Astrocyte of the spinal cord (primary cell): ENCODE measurements around the gene TMC2.

Experiments
- DNase-seq: peaks from one replicate; pipeline ENCODE4 v3.0.0; 2011; ENCODE audit warnings: low read depth, low spot score
- H3K4me3 ChIP-seq: 2 replicates; pipeline ENCODE4 v1.5.1; 2011; ENCODE audit warnings: low read depth, mild to moderate bottlenecking, low read length, moderate library complexity
- CTCF ChIP-seq: IDR thresholded peaks from 2 replicates; pipeline ENCODE4 v1.5.1; 2012; ENCODE audit warnings: low read depth, mild to moderate bottlenecking, low read length, inconsistent platforms
- in situ Hi-C: cut with HindIII; loops from 2 replicates; pipeline ENCODE4 v1.10.0; 2017; ENCODE audit warnings: low sequenced_read_pairs

TMC2 gene

DNA sequence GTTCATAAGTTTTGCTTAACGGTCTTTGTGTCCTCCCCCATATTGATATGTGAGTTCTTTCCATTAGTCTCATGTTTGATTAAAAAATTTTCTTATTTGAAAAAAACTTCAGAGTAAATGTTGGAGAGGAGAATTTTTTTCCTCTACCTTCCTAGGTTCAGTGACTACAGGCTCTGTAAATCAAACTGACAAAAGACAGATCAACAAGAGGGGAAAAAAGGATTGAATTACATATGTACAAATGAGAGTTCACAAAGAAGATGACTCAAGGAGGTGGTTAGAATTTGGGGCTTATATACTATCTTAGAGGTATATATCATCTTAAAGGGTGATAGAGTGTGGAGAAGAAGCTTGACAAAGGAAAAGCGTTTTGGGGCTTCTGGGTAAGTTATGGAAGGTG lies 5.6 kb downstream of the TMC2 start:
- in situ Hi-C loops, result no loop called here
- no peak for DNase-seq
- no peak overlapping the region for H3K4me3 ChIP-seq
- TF ChIP-seq CTCF, result no peak

DNA sequence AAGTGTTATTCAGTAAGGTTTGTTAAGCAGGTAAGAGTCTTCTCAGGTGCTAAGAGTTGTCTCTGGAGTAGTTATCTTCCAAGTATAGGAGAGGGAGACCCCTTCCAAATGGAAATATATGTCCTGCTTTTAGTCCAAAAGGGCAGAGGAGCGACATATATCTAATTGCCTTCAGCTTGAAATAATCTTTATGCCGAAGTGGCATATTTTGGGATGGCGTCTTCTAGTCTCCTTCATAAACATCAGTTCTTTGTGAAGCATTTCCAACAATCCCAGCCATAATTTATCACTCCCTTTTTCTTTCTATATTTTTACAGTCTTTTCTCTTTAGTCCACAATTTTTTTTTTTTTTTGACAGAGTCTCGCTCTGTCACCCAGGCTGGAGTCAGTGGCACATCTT lies 6.0 kb downstream of the TMC2 start:
- H3K4me3 ChIP-seq, result no peak overlapping the region
- in situ Hi-C loops, result no loop called here
- TF ChIP-seq CTCF, result no peak
- DNase-seq, result no peak

DNA sequence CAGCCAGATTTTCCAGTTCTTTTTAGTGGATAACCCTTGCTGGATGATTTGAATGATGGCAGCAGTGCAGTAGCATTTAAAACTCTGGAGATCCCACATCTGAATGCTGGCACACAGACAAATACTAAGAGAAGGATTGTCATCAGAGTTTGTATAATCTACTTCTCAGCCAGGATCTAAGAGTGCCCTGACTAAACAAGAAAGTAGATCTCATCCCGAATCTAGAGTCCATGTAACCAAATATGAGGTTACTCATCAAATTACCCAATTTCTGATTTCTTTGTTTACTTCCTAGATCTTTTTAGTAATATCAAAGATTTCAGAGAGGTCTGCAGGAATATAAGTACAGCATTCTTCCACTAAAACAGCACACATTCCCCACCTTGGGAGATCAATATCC lies 7.8 kb downstream of the TMC2 start:
- no peak for DNase-seq
- no peak overlapping the region for H3K4me3 ChIP-seq
- in situ Hi-C loops, result no loop called here
- TF ChIP-seq CTCF, result no peak

- no peak overlapping the region for H3K4me3 ChIP-seq
- no peak for DNase-seq
- no peak for TF ChIP-seq CTCF
- in situ Hi-C loops, result no loop called here
Measured at GRCh38 chr20:2545594-2545993, 9.2 kb downstream of the TMC2 start.

DNA sequence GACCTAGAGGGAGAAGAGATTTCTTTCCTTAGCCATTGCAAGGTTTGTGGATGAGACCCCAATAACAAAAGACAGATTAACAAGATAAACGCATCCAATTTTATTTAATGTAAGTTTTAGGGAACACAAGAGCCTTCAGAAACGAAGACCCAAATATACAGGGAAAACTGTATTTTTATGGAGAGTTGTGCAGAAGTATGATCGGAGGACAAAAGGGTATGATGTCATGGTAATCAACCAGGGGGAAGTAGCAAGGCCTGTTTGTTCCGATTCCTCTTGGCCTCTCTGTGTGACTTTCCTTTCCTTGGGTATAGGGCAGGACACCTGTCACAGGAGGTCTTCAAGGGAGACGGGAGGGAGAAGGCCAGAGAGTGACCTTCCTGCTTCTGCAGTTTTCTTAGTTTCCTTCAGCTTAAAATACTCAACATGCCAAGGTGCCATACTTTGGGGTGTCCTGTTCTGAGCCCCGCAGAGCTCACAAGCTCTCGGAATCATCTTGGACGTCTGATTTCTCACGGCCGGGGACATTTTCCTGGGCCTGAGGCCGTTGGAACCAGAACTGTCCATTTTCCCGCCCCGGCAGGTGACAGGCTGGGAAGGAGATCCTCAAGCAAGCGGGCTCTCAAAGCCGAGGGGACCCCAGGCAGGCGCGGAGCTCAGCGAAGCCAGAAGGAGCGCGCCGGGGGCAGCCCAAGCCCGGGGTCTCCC lies 21.7 kb downstream of the TMC2 start:
- TF ChIP-seq CTCF, result no peak
- in situ Hi-C loops, result no loop called here
- no peak overlapping the region for H3K4me3 ChIP-seq
- no peak for DNase-seq

DNA sequence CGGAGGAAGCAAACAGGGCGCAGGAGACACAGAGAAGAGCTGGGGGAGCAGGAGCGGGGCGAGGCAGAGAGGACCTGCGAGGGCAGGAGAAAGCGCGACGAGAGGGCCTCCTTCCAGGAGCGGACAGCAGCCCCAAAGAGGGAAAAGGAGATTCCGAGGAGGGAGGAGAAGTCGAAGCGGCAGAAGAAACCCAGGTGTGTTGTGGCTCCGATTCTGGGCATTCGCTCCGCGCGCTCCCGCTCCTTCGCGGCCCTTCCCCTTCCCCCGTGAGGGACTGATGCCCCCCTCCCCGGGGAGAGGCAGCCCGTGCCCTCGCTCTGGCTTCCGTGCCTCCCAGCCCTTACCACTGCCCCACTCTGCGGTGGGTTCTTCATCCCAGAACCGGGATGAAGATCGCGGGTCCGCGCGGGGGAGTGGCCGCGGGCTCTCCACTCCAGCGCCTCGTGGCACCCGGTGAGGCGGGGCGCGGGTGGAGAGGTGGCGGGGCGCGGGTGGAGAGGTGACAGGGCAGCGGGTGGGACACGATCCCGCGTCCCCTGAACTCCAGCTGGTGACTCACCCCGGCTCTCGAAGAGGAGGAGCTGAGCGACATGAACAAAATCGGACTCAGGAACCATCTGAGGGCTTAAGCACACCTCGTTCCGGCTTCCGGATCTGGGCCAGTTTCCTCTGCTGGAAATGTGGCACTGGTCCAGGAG lies 22.4 kb downstream of the TMC2 start:
- H3K4me3 ChIP-seq, result no peak overlapping the region
- no peak for TF ChIP-seq CTCF
- in situ Hi-C loops, result no loop called here
- DNase-seq, result no peak
